Measurements from ENCODE around the gene CFAP299.

The CFAP299 gene

GRCh38 chr4:80475798-80476197 lies 140.3 kb downstream of the CFAP299 start:
- TF ChIP-seq, protein P1, sequence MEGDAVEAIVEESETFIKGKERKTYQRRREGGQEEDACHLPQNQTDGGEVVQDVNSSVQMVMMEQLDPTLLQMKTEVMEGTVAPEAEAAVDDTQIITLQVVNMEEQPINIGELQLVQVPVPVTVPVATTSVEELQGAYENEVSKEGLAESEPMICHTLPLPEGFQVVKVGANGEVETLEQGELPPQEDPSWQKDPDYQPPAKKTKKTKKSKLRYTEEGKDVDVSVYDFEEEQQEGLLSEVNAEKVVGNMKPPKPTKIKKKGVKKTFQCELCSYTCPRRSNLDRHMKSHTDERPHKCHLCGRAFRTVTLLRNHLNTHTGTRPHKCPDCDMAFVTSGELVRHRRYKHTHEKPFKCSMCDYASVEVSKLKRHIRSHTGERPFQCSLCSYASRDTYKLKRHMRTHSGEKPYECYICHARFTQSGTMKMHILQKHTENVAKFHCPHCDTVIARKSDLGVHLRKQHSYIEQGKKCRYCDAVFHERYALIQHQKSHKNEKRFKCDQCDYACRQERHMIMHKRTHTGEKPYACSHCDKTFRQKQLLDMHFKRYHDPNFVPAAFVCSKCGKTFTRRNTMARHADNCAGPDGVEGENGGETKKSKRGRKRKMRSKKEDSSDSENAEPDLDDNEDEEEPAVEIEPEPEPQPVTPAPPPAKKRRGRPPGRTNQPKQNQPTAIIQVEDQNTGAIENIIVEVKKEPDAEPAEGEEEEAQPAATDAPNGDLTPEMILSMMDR (IDR thresholded peaks at IDR 0.05; ENCODE audit: control insufficient read depth, insufficient read depth, low read depth, low read length, missing control alignments): no peak
- no peak overlapping the region for H3K4me3 ChIP-seq (ENCODE audit: control insufficient read depth, low read depth, low read length)
- DNase-seq (ENCODE audit: low read depth): no peak

- no peak overlapping the region for H3K4me3 ChIP-seq (ENCODE audit: control insufficient read depth, low read depth, low read length)
- TF ChIP-seq, protein P1 (IDR thresholded peaks at IDR 0.05; ENCODE audit: control insufficient read depth, insufficient read depth, low read depth, low read length, missing control alignments): no peak
- no peak for DNase-seq (ENCODE audit: low read depth)
Measured at GRCh38 chr4:80484712-80485111, 149.2 kb downstream of the CFAP299 start.

- TF ChIP-seq, protein P1 (IDR thresholded peaks at IDR 0.05; ENCODE audit: control insufficient read depth, insufficient read depth, low read depth, low read length, missing control alignments): no peak
- no peak overlapping the region for H3K4me3 ChIP-seq (ENCODE audit: control insufficient read depth, low read depth, low read length)
- DNase-seq (ENCODE audit: low read depth): no peak
Measured at GRCh38 chr4:80486603-80487002, 151.1 kb downstream of the CFAP299 start.

DNA sequence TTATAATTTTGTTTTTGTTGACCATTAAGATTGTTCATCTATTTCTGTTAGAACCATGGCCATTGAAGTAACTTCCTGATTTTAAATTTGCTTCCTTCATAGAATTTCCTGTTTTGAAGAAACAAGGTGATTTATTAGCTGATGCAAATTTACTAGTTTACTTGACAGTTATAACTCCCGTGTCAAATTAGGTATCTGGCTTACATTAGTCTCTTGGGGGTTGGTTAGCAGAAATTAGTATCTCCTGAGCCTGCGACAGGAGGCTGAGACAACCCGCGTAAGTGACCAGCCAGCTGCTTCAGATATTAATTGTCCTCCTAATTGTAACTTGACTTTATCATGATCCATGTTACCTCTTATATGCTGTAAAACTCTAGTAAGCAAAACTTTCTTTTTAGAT lies 154.3 kb downstream of the CFAP299 start:
- H3K4me3 ChIP-seq (ENCODE audit: control insufficient read depth, low read depth, low read length): no peak overlapping the region
- no peak for DNase-seq (ENCODE audit: low read depth)
- TF ChIP-seq, protein P1 (IDR thresholded peaks at IDR 0.05; ENCODE audit: control insufficient read depth, insufficient read depth, low read depth, low read length, missing control alignments): no peak

DNA sequence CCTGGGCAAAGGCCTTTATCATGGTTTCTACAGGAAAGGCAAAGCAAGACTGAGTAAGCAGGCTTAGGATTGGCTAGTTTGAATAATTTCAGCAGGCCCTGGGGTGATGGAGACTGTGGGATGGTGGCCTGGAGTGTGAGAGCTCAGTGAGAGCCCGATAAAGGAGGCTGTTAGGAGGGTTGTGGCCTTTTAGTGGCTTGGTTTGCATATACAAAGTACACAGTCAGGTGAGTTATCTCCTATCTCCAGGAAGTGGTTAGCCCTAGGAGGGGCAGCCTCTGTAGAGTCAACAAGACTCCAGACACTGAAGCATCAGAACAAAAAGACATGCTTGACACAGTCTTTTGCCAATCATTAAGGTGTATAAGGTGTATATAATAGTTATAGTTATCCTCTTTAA lies 157.2 kb downstream of the CFAP299 start:
- H3K4me3 ChIP-seq (ENCODE audit: control insufficient read depth, low read depth, low read length): no peak overlapping the region
- TF ChIP-seq, protein P1 (IDR thresholded peaks at IDR 0.05; ENCODE audit: control insufficient read depth, insufficient read depth, low read depth, low read length, missing control alignments): no peak
- DNase-seq (ENCODE audit: low read depth): no peak

GRCh38 chr4:80495865-80496264 lies 160.3 kb downstream of the CFAP299 start:
- H3K4me3 ChIP-seq (ENCODE audit: control insufficient read depth, low read depth, low read length): no peak overlapping the region
- TF ChIP-seq, protein P1 (IDR thresholded peaks at IDR 0.05; ENCODE audit: control insufficient read depth, insufficient read depth, low read depth, low read length, missing control alignments): no peak
- DNase-seq (ENCODE audit: low read depth): no peak

- TF ChIP-seq, protein P1 (IDR thresholded peaks at IDR 0.05; ENCODE audit: control insufficient read depth, insufficient read depth, low read depth, low read length, missing control alignments): no peak
- DNase-seq (ENCODE audit: low read depth): no peak
Measured at GRCh38 chr4:80498725-80499124, 163.2 kb downstream of the CFAP299 start.

More at GRCh38 chr4:80498725-80499124, 163.2 kb downstream of the CFAP299 start:
- H3K4me3 ChIP-seq (ENCODE audit: control insufficient read depth, low read depth, low read length): no peak overlapping the region
